Right forelimb (tissue), 1 donor: Measurements from ENCODE around the gene RYR3.
A peak's percentile ranks its signal among the peaks of the same experiment; 100 is the strongest.
"Not testable (repeated sequence)": the region's sequence is repeated elsewhere in the genome, so short reads cannot be mapped to it uniquely, and the experiment has no call there.

Source experiments
- DNase-seq: peaks from one replicate; pipeline ENCODE4 v3.0.0-alpha.2; 2018

Gene RYR3

GRCh38 chr15:33524274-33524673 lies 213.5 kb downstream of the RYR3 start:
- no peak for DNase-seq

DNA sequence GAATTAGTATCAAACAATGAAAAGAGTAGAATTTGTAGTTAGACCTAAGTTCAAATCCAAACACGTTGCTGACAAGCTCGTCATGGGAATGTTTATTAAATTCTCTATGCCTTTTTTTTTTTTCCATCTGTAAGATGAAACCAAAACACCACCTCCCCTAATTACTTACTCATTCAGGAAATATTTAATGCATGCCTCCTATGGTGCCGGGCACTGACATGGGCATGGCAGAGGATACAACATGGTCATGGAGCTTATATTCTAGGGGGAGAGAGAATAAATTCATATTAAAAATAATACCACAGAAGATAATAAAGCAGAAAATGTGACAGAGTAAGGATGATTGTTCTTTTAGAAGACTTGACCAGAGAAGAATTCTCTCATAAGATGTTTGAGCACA lies 215.8 kb downstream of the RYR3 start:
- DNase-seq = no peak

GRCh38 chr15:33533197-33533596 lies 222.4 kb downstream of the RYR3 start:
- DNase-seq = no peak

- no peak for DNase-seq
These were observed 223.9 kb downstream of the RYR3 start for GRCh38 chr15:33534642-33535041.

- no peak for DNase-seq
These were observed 224.4 kb downstream of the RYR3 start for GRCh38 chr15:33535135-33535534.

DNA sequence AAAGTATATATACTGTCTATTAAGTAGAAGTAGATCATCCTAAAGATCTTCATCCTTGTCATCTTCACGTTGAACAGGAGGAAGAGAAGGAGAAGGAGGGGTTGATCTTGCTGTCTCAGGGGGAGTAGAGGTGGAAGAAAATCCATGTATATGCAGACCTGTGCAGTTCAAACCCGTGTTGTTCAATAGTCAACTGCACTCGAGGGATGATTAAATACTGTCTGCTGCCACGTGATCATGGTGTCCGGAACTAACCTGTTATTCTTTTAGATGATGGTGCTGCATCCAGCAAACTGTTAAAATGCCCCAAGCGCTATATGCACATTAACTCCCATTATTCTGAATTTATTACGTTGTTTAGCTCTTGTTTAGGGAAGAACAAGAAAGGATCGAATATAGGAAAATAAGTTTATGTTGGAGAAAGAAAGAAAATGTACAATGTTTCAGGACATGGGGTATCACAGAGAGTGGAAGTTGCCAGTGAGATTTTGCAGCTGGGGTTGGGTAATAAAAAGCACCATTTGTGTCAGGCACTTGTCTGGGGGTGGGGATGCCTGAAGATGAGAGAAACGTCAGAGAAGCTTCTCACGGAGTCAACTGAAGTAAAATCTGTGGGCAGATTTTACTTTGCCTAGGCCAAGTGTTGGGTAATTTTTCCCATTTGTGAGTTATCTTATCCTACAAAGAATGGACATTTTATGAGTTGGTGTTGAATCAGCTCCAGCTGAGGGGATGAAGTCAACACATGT lies 229.2 kb downstream of the RYR3 start:
- no peak for DNase-seq

GRCh38 chr15:33543957-33544356 lies 233.2 kb downstream of the RYR3 start:
- no peak for DNase-seq

DNA sequence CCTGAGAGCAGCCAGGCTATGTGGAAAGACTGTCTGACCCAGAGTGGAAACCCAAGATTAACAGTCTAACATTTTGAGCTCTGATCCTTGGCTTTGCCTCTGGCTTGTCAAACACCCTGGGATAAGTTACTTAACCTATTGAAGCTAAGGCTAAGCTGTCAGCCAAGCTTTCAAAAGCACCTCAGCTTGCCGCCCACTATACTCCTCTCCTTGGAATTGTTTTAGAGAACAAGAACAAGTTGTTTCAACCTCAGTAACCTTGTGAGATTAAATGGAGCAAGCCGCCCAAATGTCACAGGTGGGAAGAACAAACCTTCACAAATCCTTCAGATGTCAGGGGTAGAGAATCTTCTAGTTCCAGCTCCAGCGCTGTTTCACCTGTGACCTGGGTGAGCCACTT lies 235.1 kb downstream of the RYR3 start:
- no peak for DNase-seq

- peak; percentile 81 for DNase-seq
These were observed 237.1 kb downstream of the RYR3 start for GRCh38 chr15:33547876-33548275.

- no peak for DNase-seq
These were observed 241.1 kb downstream of the RYR3 start for GRCh38 chr15:33551860-33552259.

DNA sequence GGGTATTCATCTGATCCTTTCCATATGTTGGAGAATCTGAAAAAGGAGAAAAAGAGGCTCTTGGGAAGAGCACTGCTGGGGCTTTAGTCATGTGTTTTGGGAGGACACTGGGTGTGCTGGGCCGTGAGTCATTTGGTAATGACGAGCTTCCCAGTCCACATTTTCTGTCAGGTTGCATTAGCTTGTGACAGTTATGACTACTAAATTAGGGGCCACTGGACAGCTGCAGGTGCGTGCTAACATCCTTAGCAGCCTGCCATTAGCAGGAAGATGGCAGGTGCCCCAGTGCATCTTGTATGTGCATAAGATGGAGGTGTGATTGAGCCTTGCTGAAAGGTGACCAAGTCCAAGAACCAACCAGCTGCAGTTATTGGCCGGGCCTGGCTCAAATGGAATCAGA lies 242.4 kb downstream of the RYR3 start:
- no peak for DNase-seq

- DNase-seq = no peak
These were observed 248.6 kb downstream of the RYR3 start for GRCh38 chr15:33559207-33559890.

GRCh38 chr15:33561407-33561806 lies 250.6 kb downstream of the RYR3 start:
- no peak for DNase-seq

DNA sequence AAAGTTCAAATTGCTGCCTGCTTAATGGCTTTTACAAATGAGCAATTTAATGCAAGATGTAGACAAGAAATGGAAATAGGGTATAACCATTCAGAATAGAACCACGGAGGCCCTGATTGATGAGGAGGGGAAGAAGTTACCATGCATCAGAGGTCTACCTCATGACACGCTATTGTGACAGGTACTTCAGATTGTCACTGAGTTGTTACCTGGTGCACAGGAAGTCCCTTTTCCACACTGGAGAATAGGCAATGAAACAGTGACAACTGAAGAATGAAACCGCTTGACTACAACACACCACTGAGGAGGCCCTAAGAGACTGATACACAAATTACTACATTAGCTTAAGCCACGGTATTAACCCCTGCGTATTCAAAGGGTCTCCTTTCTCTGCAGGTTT lies 251.2 kb downstream of the RYR3 start:
- DNase-seq = no peak

- no peak for DNase-seq
These were observed 254.3 kb downstream of the RYR3 start for GRCh38 chr15:33565094-33565493.

DNA sequence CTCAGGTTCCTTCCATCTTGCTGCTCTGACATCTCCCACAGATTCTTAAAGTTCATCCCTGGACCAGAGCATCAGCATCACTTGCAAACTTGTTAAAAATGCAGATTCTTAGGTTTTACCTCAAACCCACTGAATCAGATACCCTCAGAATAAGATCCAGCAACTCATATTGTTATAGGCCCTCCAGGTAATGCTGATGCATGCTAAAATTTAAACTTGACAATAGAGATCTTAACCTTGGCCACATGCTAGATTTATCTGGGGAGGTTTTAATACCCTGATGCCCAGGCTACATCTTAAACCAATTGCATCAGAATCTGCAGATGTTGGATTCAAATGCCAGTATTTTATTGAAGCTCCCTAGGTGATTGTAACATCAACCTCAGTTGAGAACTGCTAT lies 256.9 kb downstream of the RYR3 start:
- DNase-seq = no peak

GRCh38 chr15:33569036-33569435 lies 258.3 kb downstream of the RYR3 start:
- DNase-seq = no peak

GRCh38 chr15:33577911-33578310 lies 267.1 kb downstream of the RYR3 start:
- DNase-seq = not testable (repeated sequence)

DNA sequence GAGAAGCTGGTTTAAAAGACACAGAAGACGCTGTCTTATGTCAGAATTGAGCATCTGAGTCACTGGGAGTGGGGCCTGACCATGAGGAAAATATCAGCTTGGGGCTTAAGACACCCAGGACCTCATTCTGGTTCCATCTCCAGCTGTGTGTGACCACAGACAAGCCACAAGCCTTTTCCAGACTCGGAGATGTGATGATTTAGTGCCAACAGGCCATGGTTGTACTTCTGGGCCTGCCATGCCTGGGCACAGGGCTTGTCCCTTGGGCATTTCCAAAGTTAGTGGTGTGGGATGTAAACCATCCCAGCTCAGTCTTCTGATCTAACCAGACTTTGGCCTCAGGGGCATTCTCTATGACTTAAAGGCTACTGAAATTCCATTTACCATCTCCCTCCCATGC lies 269.8 kb downstream of the RYR3 start:
- DNase-seq = no peak

- DNase-seq = no peak
These were observed 270.3 kb downstream of the RYR3 start for GRCh38 chr15:33581032-33581431.

DNA sequence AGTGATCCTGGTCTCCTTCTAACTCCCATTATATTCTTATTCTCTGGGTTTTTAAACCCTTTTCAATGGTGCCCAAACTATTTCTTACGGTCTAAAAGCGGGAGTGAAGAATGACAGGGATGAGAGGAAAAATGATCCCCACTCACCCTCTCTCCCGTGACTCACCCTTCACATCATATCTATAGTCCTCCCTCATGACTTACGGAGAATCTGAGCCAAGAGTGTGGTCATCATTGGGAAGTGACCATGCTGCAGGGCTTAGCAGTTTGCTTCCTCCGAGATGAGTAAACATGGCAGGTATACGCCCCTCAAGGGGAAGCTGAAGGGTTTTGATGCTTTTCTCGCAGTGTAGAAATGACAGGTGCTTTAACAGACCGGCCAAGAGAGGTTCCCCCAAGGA lies 274.0 kb downstream of the RYR3 start:
- DNase-seq = no peak

DNA sequence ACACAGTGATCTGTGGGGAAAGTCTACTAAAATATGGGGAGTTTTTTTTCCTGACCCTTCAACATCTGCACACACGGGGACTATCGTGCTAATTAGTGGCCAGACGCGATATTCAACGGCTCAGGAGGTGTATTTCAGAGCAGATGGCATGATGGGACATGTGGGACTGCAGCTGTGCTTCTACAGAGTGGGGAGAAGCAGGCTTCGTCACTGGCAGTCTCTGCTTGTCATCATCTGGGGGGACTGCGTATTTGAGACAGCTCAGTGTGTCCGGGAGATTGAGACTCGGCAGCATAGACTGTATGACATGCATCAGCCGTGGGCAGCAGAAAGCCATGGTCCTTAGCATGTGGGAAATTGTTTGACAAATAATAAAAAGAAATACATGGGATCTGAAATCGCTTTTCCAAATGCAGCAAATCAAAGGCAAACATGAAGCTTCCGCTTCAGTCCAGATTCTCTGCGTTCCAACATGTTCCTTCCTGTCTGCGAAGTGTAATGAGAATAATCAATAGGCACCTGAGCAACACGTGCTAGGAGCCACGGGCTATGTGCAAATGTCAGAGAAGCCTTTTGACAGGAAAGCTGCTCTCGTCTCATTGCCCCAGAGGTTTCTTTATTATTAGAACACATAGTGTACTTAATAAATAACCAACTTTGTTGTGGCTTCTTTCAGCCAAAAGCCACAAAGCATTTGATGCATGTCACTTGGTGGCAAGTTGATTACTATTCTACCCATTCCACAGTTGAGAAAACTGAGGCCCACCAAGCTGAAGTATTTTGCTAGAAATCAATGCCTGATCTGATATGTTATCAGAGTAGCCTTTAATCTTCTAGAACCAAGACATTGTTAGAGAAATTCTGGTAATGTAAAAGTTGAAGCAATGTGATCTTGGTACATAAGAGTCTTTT lies 276.3 kb downstream of the RYR3 start:
- DNase-seq = no peak

- no peak for DNase-seq
These were observed 277.0 kb downstream of the RYR3 start for GRCh38 chr15:33587773-33588172.

GRCh38 chr15:33592864-33593263 lies 282.1 kb downstream of the RYR3 start:
- no peak for DNase-seq
